ENCODE data around the gene RMDN2.

- no peak for TF ChIP-seq CTCF (optimal IDR thresholded peaks at IDR 0.05 in 1 of 3, IDR thresholded peaks at IDR 0.05 in 1 of 3, conservative IDR thresholded peaks at IDR 0.05 in 1 of 3; ENCODE audit: extremely low read depth in 1 of 3, insufficient read depth in 2 of 3, low read length in 3 of 3)
- TF ChIP-seq EZH2 (IDR thresholded peaks at IDR 0.05; ENCODE audit: low read length) = no peak
Measured at GRCh38 chr2:37875403-37875906, 49.6 kb upstream of the RMDN2 start.

All from keratinocyte (primary cell).